Activated T-cell treated with anti-CD3 and anti-CD28 coated beads for 24 hours (primary cell): ENCODE results near the gene RTF2.

Experiments used
- DNase-seq: peaks from one replicate; pipeline ENCODE4 v3.0.0-alpha.2; 2020; ENCODE audit warnings: low read depth

The RTF2 gene

GRCh38 chr20:56468316-56469076 is at the start of gene RTF2:
Gene RTF2, plus strand, starts transcription at chr20:56468627. Its CDS starts 71 bp downstream, at chr20:56468698.
- peak; percentile 95 for DNase-seq

GRCh38 chr20:56420028-56420427 is 48.4 kb upstream of the RTF2 start:
- DNase-seq: no peak

- no peak for DNase-seq
Measured at GRCh38 chr20:56420940-56421688, 47.3 kb upstream of the RTF2 start.

- no peak for DNase-seq
Measured at GRCh38 chr20:56422076-56422823, 46.2 kb upstream of the RTF2 start.

GRCh38 chr20:56422824-56423189 is 45.6 kb upstream of the RTF2 start:
- no peak for DNase-seq

GRCh38 chr20:56423211-56423610 is 45.2 kb upstream of the RTF2 start:
- DNase-seq: no peak

GRCh38 chr20:56423886-56424285 is 44.5 kb upstream of the RTF2 start:
- DNase-seq: no peak

GRCh38 chr20:56424931-56425330 is 43.5 kb upstream of the RTF2 start:
- no peak for DNase-seq

GRCh38 chr20:56426026-56426425 is 42.4 kb upstream of the RTF2 start:
- no peak for DNase-seq

- DNase-seq: no peak
Measured at GRCh38 chr20:56426926-56427325, 41.5 kb upstream of the RTF2 start.

GRCh38 chr20:56427797-56428196 is 40.6 kb upstream of the RTF2 start:
- no peak for DNase-seq

- no peak for DNase-seq
Measured at GRCh38 chr20:56428410-56428809, 40.0 kb upstream of the RTF2 start.

GRCh38 chr20:56428881-56429280 is 39.5 kb upstream of the RTF2 start:
- no peak for DNase-seq

GRCh38 chr20:56429502-56429901 is 38.9 kb upstream of the RTF2 start:
- peak; percentile 37 for DNase-seq

- no peak for DNase-seq
Measured at GRCh38 chr20:56429941-56430340, 38.5 kb upstream of the RTF2 start.

- no peak for DNase-seq
Measured at GRCh38 chr20:56430461-56430860, 38.0 kb upstream of the RTF2 start.

- no peak for DNase-seq
Measured at GRCh38 chr20:56430957-56431356, 37.5 kb upstream of the RTF2 start.

GRCh38 chr20:56431471-56431870 is 37.0 kb upstream of the RTF2 start:
- no peak for DNase-seq

GRCh38 chr20:56433221-56433879 is 35.1 kb upstream of the RTF2 start:
- no peak for DNase-seq

- DNase-seq: no peak
Measured at GRCh38 chr20:56433880-56434255, 34.6 kb upstream of the RTF2 start.

GRCh38 chr20:56437196-56437960 is 31.0 kb upstream of the RTF2 start:
- DNase-seq: no peak

GRCh38 chr20:56438284-56438683 is 30.1 kb upstream of the RTF2 start:
- no peak for DNase-seq
